HEK293 (cell line): Measurements from ENCODE around the gene IL1RN.

Experiments
- CTCF ChIA-PET: fragments of 350-600 bp; formaldehyde crosslinking; extraction: SDS; loops from one replicate; lab custom pipeline; 2021; ENCODE audit warnings: antibody characterized with exemption; lab: Yijun Ruan, JAX
- POLR2A ChIA-PET: fragments of 300-600 bp; formaldehyde crosslinking; extraction: SDS; loops from one replicate; lab custom pipeline; 2020; ENCODE audit warnings: antibody characterized with exemption, inconsistent platforms; lab: Yijun Ruan, JAX
- H3K27ac ChIP-seq: fragments of 200-500 bp; sonication (Bioruptor generic); 2 replicates; pipeline ENCODE4 v1.5.1; 2014; ENCODE audit warnings: low read depth, low read length, control low read depth, inconsistent platforms; ENCODE audit errors: extremely low read depth
- H3K36me3 ChIP-seq, 2 experiments: fragments of 200-500 bp in 1 of 2; sonication (Bioruptor generic) in 1 of 2; 1 replicate in 1 of 2; 2 replicates in 1 of 2; pipeline ENCODE4 v1.5.1; 2014 to 2017; ENCODE audit warnings: inconsistent platforms in 2 of 2, low read length in 2 of 2; ENCODE audit not compliant: control insufficient read depth in 2 of 2, insufficient read depth in 1 of 2
- H3K4me1 ChIP-seq: fragments of 200-500 bp; sonication (Bioruptor generic); 2 replicates; pipeline ENCODE4 v1.5.1; 2014; ENCODE audit warnings: mild to moderate bottlenecking, low read length, inconsistent platforms; ENCODE audit not compliant: control insufficient read depth, insufficient read depth
- H3K4me3 ChIP-seq: 2 replicates; pipeline ENCODE4 v1.5.1; 2011; ENCODE audit warnings: low read depth, mild to moderate bottlenecking, control low read depth, low read length, moderate library complexity
- H3K9me3 ChIP-seq: fragments of 200-500 bp; sonication (Bioruptor generic); 2 replicates; pipeline ENCODE4 v1.5.1; 2014; ENCODE audit warnings: low read depth, low read length, inconsistent platforms; ENCODE audit not compliant: control insufficient read depth, insufficient read depth
- BCL6B ChIP-seq: fragments of 450-650 bp; formaldehyde crosslinking; IDR thresholded peaks from 2 replicates; pipeline ENCODE4 v1.5.1; 2017; ENCODE audit warnings: missing biosample characterization, missing genetic modification characterization
- CTCF ChIP-seq: fragments of 450-650 bp; formaldehyde crosslinking; IDR thresholded peaks from 2 replicates; pipeline ENCODE4 v1.5.1; 2016; ENCODE audit warnings: missing biosample characterization, missing genetic modification characterization
- ELK4 ChIP-seq: IDR thresholded peaks from 2 replicates; pipeline ENCODE4 v1.6.1; 2011; ENCODE audit warnings: mild to moderate bottlenecking, low read depth, low read length, borderline replicate concordance
- KLF7 ChIP-seq: fragments of 450-650 bp; formaldehyde crosslinking; IDR thresholded peaks from 2 replicates; pipeline ENCODE4 v1.5.1; 2016; ENCODE audit warnings: missing biosample characterization, missing genetic modification characterization, borderline replicate concordance
- PATZ1 ChIP-seq: fragments of 450-650 bp; formaldehyde crosslinking; IDR thresholded peaks from 2 replicates; pipeline ENCODE4 v1.5.1; 2016; ENCODE audit warnings: missing biosample characterization, missing genetic modification characterization
- ZBTB26 ChIP-seq: fragments of 450-650 bp; formaldehyde crosslinking; optimal IDR thresholded peaks from 2 replicates; pipeline ENCODE3; 2016; ENCODE audit warnings: missing biosample characterization, mild to moderate bottlenecking, missing genetic modification characterization
- ZFHX2 ChIP-seq: fragments of 450-650 bp; formaldehyde crosslinking; conservative IDR thresholded peaks from 2 replicates; pipeline ENCODE4 v1.5.1; 2016; ENCODE audit warnings: missing biosample characterization, missing genetic modification characterization
- ZNF121 ChIP-seq: fragments of 450-650 bp; formaldehyde crosslinking; IDR thresholded peaks from 2 replicates; pipeline ENCODE4 v1.5.1; 2016; ENCODE audit warnings: missing biosample characterization, missing genetic modification characterization
- ZNF133 ChIP-seq: fragments of 450-650 bp; formaldehyde crosslinking; IDR thresholded peaks from 2 replicates; pipeline ENCODE4 v1.5.1; 2016; ENCODE audit warnings: missing biosample characterization, missing genetic modification characterization
- ZNF248 ChIP-seq: fragments of 450-650 bp; formaldehyde crosslinking; IDR thresholded peaks from 2 replicates; pipeline ENCODE4 v1.5.1; 2017; ENCODE audit warnings: missing biosample characterization, missing genetic modification characterization
- ZNF292 ChIP-seq: fragments of 450-650 bp; formaldehyde crosslinking; IDR thresholded peaks from 2 replicates; pipeline ENCODE4 v1.5.1; 2016; ENCODE audit warnings: low read depth, missing biosample characterization, missing genetic modification characterization, borderline replicate concordance
- ZNF391 ChIP-seq: fragments of 450-650 bp; formaldehyde crosslinking; IDR thresholded peaks from 2 replicates; pipeline ENCODE4 v1.5.1; 2016; ENCODE audit warnings: low read depth, missing biosample characterization, missing genetic modification characterization, borderline replicate concordance
- ZNF596 ChIP-seq: fragments of 450-650 bp; IDR thresholded peaks from 2 replicates; pipeline ENCODE4 v1.5.0; 2018; ENCODE audit warnings: missing biosample characterization, mild to moderate bottlenecking, missing genetic modification characterization, moderate library complexity
- ZNF707 ChIP-seq: fragments of 450-650 bp; formaldehyde crosslinking; IDR thresholded peaks from 2 replicates; pipeline ENCODE4 v1.5.1; 2016; ENCODE audit warnings: missing biosample characterization, missing genetic modification characterization
- ZNF747 ChIP-seq: fragments of 450-650 bp; formaldehyde crosslinking; IDR thresholded peaks from 2 replicates; pipeline ENCODE4 v1.5.1; 2016; ENCODE audit warnings: missing biosample characterization, missing genetic modification characterization
- ZNF830 ChIP-seq: fragments of 450-650 bp; IDR thresholded peaks from 2 replicates; pipeline ENCODE4 v1.5.0; 2018; ENCODE audit warnings: missing biosample characterization, missing genetic modification characterization, low read depth, mild to moderate bottlenecking, moderate library complexity
- ZSCAN18 ChIP-seq: fragments of 450-650 bp; formaldehyde crosslinking; IDR thresholded peaks from 2 replicates; pipeline ENCODE4 v1.5.1; 2016; ENCODE audit warnings: missing biosample characterization, missing genetic modification characterization

The IL1RN gene

GRCh38 chr2:113173542-113174375 lies 46.4 kb downstream of the IL1RN start, which contains the start of gene PSD4:
Gene PSD4, plus strand, starts transcription at chr2:113173971. Its CDS starts 8,486 bp downstream, at chr2:113182457.
- CTCF ChIA-PET = interaction anchor here (0.6 to 0.9 kb wide), 2 partner anchors 24 to 216 kb away, joined by 3 to 4 read pairs; no protein-coding TSS in a partner anchor
- H3K9me3 ChIP-seq = no peaks in the 10 kb centered on the region
- TF ChIP-seq ZNF121 (tag by site-specific recombination) (no peak), ZNF133 (tag by site-specific recombination) (no peak), ZBTB26 (no peak), ELK4 (no peak), ZNF747 (tag by site-specific recombination) (no peak), ZFHX2 (no peak), ZNF596 (tag by site-specific recombination) (no peak), PATZ1 (tag by site-specific recombination) (no peak), KLF7 (no peak), ZSCAN18 (tag by site-specific recombination) (no peak), ZNF248 (tag by site-specific recombination) (no peak), ZNF391 (no peak), BCL6B (tag by site-specific recombination) (no peak), CTCF (tag by site-specific recombination) (no peak), ZNF830 (tag by site-specific recombination) (no peak), ZNF292 (no peak), ZNF707 (tag by site-specific recombination) (no peak)
- TF ChIP-seq, all 188 proteins: peak for 0
- no peak within 1 kb of the TSS for H3K4me3 ChIP-seq
- no peaks in the 10 kb centered on the region for H3K4me1 ChIP-seq
- POLR2A ChIA-PET = no interaction called here
- H3K36me3 ChIP-seq = no peaks in the 10 kb centered on the region
- no peak within 1 kb of the TSS for H3K27ac ChIP-seq
